Fibroblast of mammary gland (primary cell): ENCODE data around the gene WT1.

Source experiments
- DNase-seq: peaks from one replicate; pipeline ENCODE4 v3.0.0-alpha.2; 2010; ENCODE audit warnings: low read depth
- H3K4me3 ChIP-seq: 2 replicates; pipeline ENCODE4 v1.5.1; 2011; ENCODE audit warnings: low read depth, mild to moderate bottlenecking, low read length, moderate library complexity; ENCODE audit not compliant: control insufficient read depth
- CTCF ChIP-seq: conservative IDR thresholded peaks from 2 replicates; pipeline ENCODE4 v1.5.1; 2011; ENCODE audit warnings: low read depth, low read length, inconsistent platforms; ENCODE audit not compliant: control insufficient read depth, insufficient read depth

WT1 gene

GRCh38 chr11:32391956-32392553 is 43.3 kb downstream of the WT1 start:
- DNase-seq = peak; percentile 42
- TF ChIP-seq CTCF = no peak
- H3K4me3 ChIP-seq = no peak overlapping the region

GRCh38 chr11:32391479-32391878 is 43.9 kb downstream of the WT1 start:
- TF ChIP-seq CTCF = no peak
- no peak overlapping the region for H3K4me3 ChIP-seq
- no peak for DNase-seq

- no peak for DNase-seq
- TF ChIP-seq CTCF = no peak
- H3K4me3 ChIP-seq = no peak overlapping the region
Measured at GRCh38 chr11:32390712-32391111, 44.6 kb downstream of the WT1 start.

- no peak for DNase-seq
- no peak for TF ChIP-seq CTCF
- no peak overlapping the region for H3K4me3 ChIP-seq
Measured at GRCh38 chr11:32388871-32389770, 46.2 kb downstream of the WT1 start.

- H3K4me3 ChIP-seq = no peak overlapping the region
- no peak for TF ChIP-seq CTCF
- no peak for DNase-seq
Measured at GRCh38 chr11:32388365-32388764, 47.0 kb downstream of the WT1 start.

GRCh38 chr11:32387411-32387810 is 47.9 kb downstream of the WT1 start:
- TF ChIP-seq CTCF = no peak
- no peak overlapping the region for H3K4me3 ChIP-seq

More at GRCh38 chr11:32387411-32387810, 47.9 kb downstream of the WT1 start:
- DNase-seq = no peak
